Spleen (tissue), 11 donors: Measurements from ENCODE around the gene EIF4A2. TPM values are rescaled to one million over a fixed set of nuclear protein-coding genes. Genes with fewer than 3 reads are reported as not detected.

ENCODE experiments used
- DNase-seq: peaks from one replicate; pipeline ENCODE4 v3.0.0-alpha.2; 2020
- H3K27ac ChIP-seq, 8 donors: fragments of 200-600 bp; sonication (generic) in 7 of 8; 1 replicate in 4 of 8; 2 replicates in 4 of 8; pipeline versions ENCODE4 v1.5.0 to v1.8.0; 2016 to 2021; ENCODE audit warnings: inconsistent platforms in 4 of 8, mild to moderate bottlenecking in 4 of 8, moderate library complexity in 1 of 8
- H3K27me3 ChIP-seq, 7 donors: fragments of 200-600 bp; sonication (generic) in 6 of 7; replicated peaks in 1 of 7; 1 replicate in 4 of 7; 2 replicates in 3 of 7; pipeline versions ENCODE4 v1.5.0 to v1.8.0; 2016 to 2021; ENCODE audit warnings: inconsistent platforms in 3 of 7, mild to moderate bottlenecking in 1 of 7
- H3K36me3 ChIP-seq, 6 donors: fragments of 200-600 bp; sonication (generic) in 5 of 6; 1 replicate in 4 of 6; 2 replicates in 2 of 6; pipeline versions ENCODE4 v1.5.0 to v1.8.0; 2016 to 2021; ENCODE audit warnings: inconsistent platforms in 2 of 6
- H3K4me1 ChIP-seq, 6 donors: fragments of 200-600 bp; sonication (generic) in 5 of 6; 1 replicate in 3 of 6; 2 replicates in 3 of 6; pipeline versions ENCODE4 v1.5.0 to v1.8.0; 2016 to 2021; ENCODE audit warnings: inconsistent platforms in 3 of 6
- H3K4me3 ChIP-seq, 8 donors: fragments of 200-600 bp; sonication (generic) in 7 of 8; 1 replicate in 4 of 8; 2 replicates in 4 of 8; pipeline versions ENCODE4 v1.5.0 to v1.8.0; 2016 to 2021; ENCODE audit warnings: inconsistent platforms in 4 of 8, mild to moderate bottlenecking in 4 of 8, moderate library complexity in 2 of 8
- H3K9me3 ChIP-seq, 8 donors: fragments of 200-600 bp; sonication (generic) in 7 of 8; 1 replicate in 4 of 8; 2 replicates in 4 of 8; pipeline versions ENCODE4 v1.5.0 to v1.8.0; 2016 to 2021; ENCODE audit warnings: inconsistent platforms in 4 of 8
- POLR2A ChIP-seq, 3 donors: fragments of 450-650 bp; IDR thresholded peaks; one replicate each; pipeline ENCODE4 v1.5.1; 2017; ENCODE audit warnings: antibody characterized with exemption in 3 of 3, mild to moderate bottlenecking in 1 of 3
- POLR2AphosphoS5 ChIP-seq, 3 donors: sonication (generic); formaldehyde crosslinking; IDR thresholded peaks; one replicate each; pipeline ENCODE4 v1.5.1; 2017; ENCODE audit warnings: antibody characterized with exemption in 3 of 3
- WGBS, 5 donors: extraction: QIAGEN DNeasy Blood & Tissue Kit in 3 of 5; methylation state at CpG; one replicate each; pipeline versions ENCODE4 v1.1.5 to v1.1.7; 2013 to 2018; 5-methylcytosine and 5-hydroxymethylcytosine counted together
- intact Hi-C: fragments of 100-400 bp; cut with DNase I; formaldehyde crosslinking; loops from one replicate; pipeline ENCODE4 v1.15.0; 2023; ENCODE audit warnings: low total_unique reads
- polyA plus RNA-seq, 3 donors: library from polyadenylated mRNA; stranded (reverse); fragments of 200-250 nt; gene quantifications; one replicate each; pipeline ENCODE4 v1.2.1, GENCODE V29; 2013
- total RNA-seq, 7 donors: library from RNA; depleted of rRNA in 3 of 7; stranded (reverse); fragments of >200 nt in 3 of 7; fragmentation: NEBNext Ultra II Directional in 4 of 7; extraction: Animal tissue kit (Norgen Biotek cat#: 25700) in 4 of 7; gene quantifications; one replicate each; pipeline versions ENCODE4 v1.1.0 to v1.2.1, GENCODE V29; 2016 to 2021
- TF ChIP-seq, protein P1 (sequence below), 11 experiments: fragments of 200-600 bp in 7 of 11; fragments of 450-650 bp in 4 of 11; sonication (generic) in 4 of 11; IDR thresholded peaks in 8 of 11; conservative IDR thresholded peaks in 3 of 11; 1 replicate in 7 of 11; 2 replicates in 4 of 11; pipeline versions ENCODE4 v1.4.0 to v1.8.0; 2016 to 2021; ENCODE audit warnings: antibody characterized with exemption in 11 of 11, inconsistent platforms in 4 of 11, mild to moderate bottlenecking in 1 of 11
- donor health status: healthy with polysubstance abuse.
- donor health status: DM: no; HTN: no; CAD: no; lungs with moderate emphysema.
- donor health status: DM: no; HTN: no; CAD: no.
- donor health status: Bipolar disorder and iron deficiency.
- donor health status: healthy.
- donor health status: DM: no; HTN: no; CAD: no.
- donor health status: DM: yes; HTN: yes; CAD: no.

Gene EIF4A2
- total and polyA plus RNA-seq, 10 donors, result 255 to 512 (median 357) TPM

GRCh38 chr3:186814100-186814499, 30.7 kb downstream of the EIF4A2 start:
- Histone ChIP-seq H3K4me3 (no peak overlapping the region), H3K36me3 (no peaks in the 10 kb centered on the region), H3K27me3 (peaks cover 0 to 9% (median 0%) of the 10 kb centered on the region in 7 donors), H3K27ac (no peak overlapping the region), H3K4me1 (no peaks in the 10 kb centered on the region), H3K9me3 (no peaks in the 10 kb centered on the region)
- DNase-seq, result no peak
- intact Hi-C loops, result no loop called here
- 86 to 98% (median 90%) methylated on average over 4 of the region's 4 CpGs for WGBS, 5 donors
- TF ChIP-seq, protein P1, sequence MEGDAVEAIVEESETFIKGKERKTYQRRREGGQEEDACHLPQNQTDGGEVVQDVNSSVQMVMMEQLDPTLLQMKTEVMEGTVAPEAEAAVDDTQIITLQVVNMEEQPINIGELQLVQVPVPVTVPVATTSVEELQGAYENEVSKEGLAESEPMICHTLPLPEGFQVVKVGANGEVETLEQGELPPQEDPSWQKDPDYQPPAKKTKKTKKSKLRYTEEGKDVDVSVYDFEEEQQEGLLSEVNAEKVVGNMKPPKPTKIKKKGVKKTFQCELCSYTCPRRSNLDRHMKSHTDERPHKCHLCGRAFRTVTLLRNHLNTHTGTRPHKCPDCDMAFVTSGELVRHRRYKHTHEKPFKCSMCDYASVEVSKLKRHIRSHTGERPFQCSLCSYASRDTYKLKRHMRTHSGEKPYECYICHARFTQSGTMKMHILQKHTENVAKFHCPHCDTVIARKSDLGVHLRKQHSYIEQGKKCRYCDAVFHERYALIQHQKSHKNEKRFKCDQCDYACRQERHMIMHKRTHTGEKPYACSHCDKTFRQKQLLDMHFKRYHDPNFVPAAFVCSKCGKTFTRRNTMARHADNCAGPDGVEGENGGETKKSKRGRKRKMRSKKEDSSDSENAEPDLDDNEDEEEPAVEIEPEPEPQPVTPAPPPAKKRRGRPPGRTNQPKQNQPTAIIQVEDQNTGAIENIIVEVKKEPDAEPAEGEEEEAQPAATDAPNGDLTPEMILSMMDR (IDR thresholded peaks at IDR 0.05 in 8 of 11, conservative IDR thresholded peaks at IDR 0.05 in 3 of 11), result no peak
- TF ChIP-seq POLR2A (IDR thresholded peaks at IDR 0.05) (no peak), POLR2AphosphoS5 (IDR thresholded peaks at IDR 0.05) (no peak)

DNA sequence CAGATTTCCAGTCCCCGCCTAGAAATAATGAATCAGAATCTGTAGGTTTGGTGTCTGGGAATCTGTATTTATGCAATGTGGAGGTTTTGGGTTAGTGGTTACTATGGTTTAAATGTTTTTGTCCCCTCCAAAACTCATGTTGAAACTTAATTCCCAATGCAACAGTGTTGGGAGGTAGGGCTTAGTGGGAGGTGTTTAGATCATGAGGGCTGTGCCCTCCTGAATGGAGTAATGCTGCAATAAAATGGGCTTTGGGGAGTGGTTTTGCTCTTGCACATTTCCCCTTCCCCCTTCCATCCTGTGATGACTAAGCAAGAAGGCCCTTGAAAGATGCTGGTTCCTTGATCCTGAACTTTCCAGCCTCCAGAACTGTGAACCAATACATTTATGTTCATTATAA, 32.1 kb downstream of the EIF4A2 start:
- no peak for DNase-seq
- intact Hi-C loops, result no loop called here
- TF ChIP-seq POLR2AphosphoS5 (IDR thresholded peaks at IDR 0.05) (no peak), POLR2A (IDR thresholded peaks at IDR 0.05) (no peak)
- TF ChIP-seq, protein P1 (IDR thresholded peaks at IDR 0.05 in 8 of 11, conservative IDR thresholded peaks at IDR 0.05 in 3 of 11), result no peak
- no peak overlapping the region for H3K27ac ChIP-seq
- peaks cover 0 to 9% (median 0%) of the 10 kb centered on the region in 7 donors for H3K27me3 ChIP-seq
- no peak overlapping the region for H3K4me3 ChIP-seq
- WGBS, 5 donors, result 56 to 93% (median 80%) methylated on average over 1 of the region's 1 CpG
- H3K4me1 ChIP-seq, result no peaks in the 10 kb centered on the region
- no peaks in the 10 kb centered on the region for H3K36me3 ChIP-seq
- no peaks in the 10 kb centered on the region for H3K9me3 ChIP-seq

- intact Hi-C loops, result no loop called here
- Histone ChIP-seq H3K4me3 (no peak overlapping the region), H3K27ac (no peak overlapping the region), H3K36me3 (no peaks in the 10 kb centered on the region), H3K27me3 (peaks cover 0 to 9% (median 0%) of the 10 kb centered on the region in 7 donors), H3K9me3 (no peaks in the 10 kb centered on the region), H3K4me1 (peaks cover 0 to 6% (median 0%) of the 10 kb centered on the region in 6 donors)
- DNase-seq, result no peak
- 94 to 98% (median 97%) methylated on average over 5 of the region's 5 CpGs for WGBS, 5 donors
- no peak for TF ChIP-seq POLR2A (IDR thresholded peaks at IDR 0.05)
- TF ChIP-seq, protein P1 (IDR thresholded peaks at IDR 0.05 in 8 of 11, conservative IDR thresholded peaks at IDR 0.05 in 3 of 11), result no peak
- no peak for TF ChIP-seq POLR2AphosphoS5 (IDR thresholded peaks at IDR 0.05)
Measured at GRCh38 chr3:186818516-186818915, 35.1 kb downstream of the EIF4A2 start.

DNA sequence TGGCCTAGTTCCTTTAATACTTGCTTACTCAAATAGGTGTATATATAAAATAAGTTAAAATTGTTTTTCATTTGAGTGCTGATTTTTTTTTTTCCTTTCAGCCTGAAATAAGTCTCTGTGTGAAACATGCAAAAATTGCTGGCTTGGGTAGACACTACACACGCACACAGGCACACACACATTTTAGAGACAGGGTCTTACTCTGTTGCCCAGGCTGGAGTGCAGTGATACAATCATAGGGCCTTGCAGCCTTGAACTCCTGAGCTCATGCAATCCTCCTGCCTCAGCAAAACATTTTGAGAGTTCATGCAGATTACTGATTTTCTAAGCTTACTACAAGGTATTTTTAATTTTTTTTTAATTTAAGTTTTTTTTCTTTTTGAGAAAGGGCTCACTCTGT, 35.6 kb downstream of the EIF4A2 start:
- Histone ChIP-seq H3K27me3 (peaks cover 0 to 9% (median 0%) of the 10 kb centered on the region in 7 donors), H3K4me3 (no peak overlapping the region), H3K9me3 (no peaks in the 10 kb centered on the region), H3K36me3 (no peaks in the 10 kb centered on the region), H3K4me1 (peaks cover 0 to 6% (median 0%) of the 10 kb centered on the region in 6 donors), H3K27ac (no peak overlapping the region)
- intact Hi-C loops, result no loop called here
- DNase-seq, result no peak
- WGBS, 5 donors, result 72 to 94% (median 86%) methylated on average over 1 of the region's 1 CpG
- TF ChIP-seq, protein P1 (IDR thresholded peaks at IDR 0.05 in 8 of 11, conservative IDR thresholded peaks at IDR 0.05 in 3 of 11), result no peak
- no peak for TF ChIP-seq POLR2AphosphoS5 (IDR thresholded peaks at IDR 0.05)
- no peak for TF ChIP-seq POLR2A (IDR thresholded peaks at IDR 0.05)
